Endothelial cell of hepatic sinusoid (primary cell): Measurements from ENCODE around the gene VPS50.

ENCODE experiments used
- in situ Hi-C: cut with HindIII; loops from 2 replicates; pipeline ENCODE4 v1.10.0; 2017; ENCODE audit warnings: low sequenced_read_pairs

VPS50 gene

GRCh38 chr7:93392984-93393383 lies 160.8 kb downstream of the VPS50 start:
- in situ Hi-C loops = no loop called here

GRCh38 chr7:93399642-93400041 lies 167.5 kb downstream of the VPS50 start:
- in situ Hi-C loops = no loop called here

- in situ Hi-C loops = no loop called here
Observed at GRCh38 chr7:93402944-93403343, 170.8 kb downstream of the VPS50 start.

GRCh38 chr7:93407239-93407638 lies 175.1 kb downstream of the VPS50 start:
- in situ Hi-C loops = no loop called here

- in situ Hi-C loops = no loop called here
Observed at GRCh38 chr7:93409324-93409723, 177.2 kb downstream of the VPS50 start.
